Panc1 (cell line): Measurements from ENCODE around the gene MIOS. TPM values are rescaled to one million over a fixed set of nuclear protein-coding genes. Genes with fewer than 3 reads are reported as not detected.
A peak's percentile ranks its signal among the peaks of the same experiment; 100 is the strongest.

Experiments
- ATAC-seq: fragments of 200-7000 bp; cut with Tn5 transposase; 2 replicates; pipeline ENCODE4 v1.9.1; 2020; ENCODE audit warnings: mild to moderate bottlenecking, moderate library complexity
- BruUV-seq: library from RNA; stranded (reverse); fragments of 400-500 nt; replicated peaks from 2 replicates; lab custom pipeline; 2021; lab: Mats Ljungman, UMichigan
- CTCF ChIA-PET: fragments of 300-600 bp; sonication (Branson Sonifier 250); formaldehyde crosslinking; loops from one replicate; lab custom pipeline; 2022; ENCODE audit warnings: antibody characterized with exemption; lab: Charles Lee
- POLR2A ChIA-PET: fragments of 300-600 bp; sonication (Branson Sonifier 250); formaldehyde crosslinking; loops from one replicate; lab custom pipeline; 2022; ENCODE audit warnings: antibody characterized with exemption; lab: Charles Lee
- DNase-seq: peaks from one replicate; pipeline ENCODE4 v3.0.0-alpha.2; 2010; ENCODE audit warnings: low read depth, low spot score
- H3K27ac ChIP-seq: 2 replicates; pipeline ENCODE4 v1.5.1; 2011; ENCODE audit warnings: mild to moderate bottlenecking, low read length, inconsistent platforms
- H3K27me3 ChIP-seq: fragments of 200-500 bp; sonication (Bioruptor generic); 2 replicates; pipeline ENCODE4 v1.6.0; 2014; ENCODE audit warnings: low read length, inconsistent platforms; ENCODE audit not compliant: control insufficient read depth, insufficient read depth
- H3K36me3 ChIP-seq: fragments of 200-500 bp; sonication (Bioruptor generic); 2 replicates; pipeline ENCODE4 v1.5.1; 2014; ENCODE audit warnings: inconsistent platforms, mild to moderate bottlenecking, low read length, moderate library complexity; ENCODE audit not compliant: control insufficient read depth, insufficient read depth
- H3K4me1 ChIP-seq: 2 replicates; pipeline ENCODE4 v1.5.1; 2011; ENCODE audit warnings: inconsistent platforms, mild to moderate bottlenecking, low read length, moderate library complexity; ENCODE audit not compliant: control insufficient read depth, insufficient read depth
- H3K4me3 ChIP-seq, 2 experiments: 2 replicates each; pipeline ENCODE4 v1.5.1; 2011 to 2012; ENCODE audit warnings: low read depth in 2 of 2, low read length in 2 of 2, mild to moderate bottlenecking in 2 of 2, inconsistent platforms in 1 of 2, moderate library complexity in 1 of 2
- H3K9me3 ChIP-seq: fragments of 200-500 bp; sonication (Bioruptor generic); 2 replicates; pipeline ENCODE4 v1.5.1; 2014; ENCODE audit warnings: low read depth, mild to moderate bottlenecking, inconsistent platforms, low read length, moderate library complexity; ENCODE audit not compliant: control insufficient read depth, insufficient read depth
- CTCF ChIP-seq: fragments of 450-650 bp; IDR thresholded peaks from 2 replicates; pipeline ENCODE4 v1.5.1; 2017; ENCODE audit warnings: mild to moderate bottlenecking
- POLR2AphosphoS5 ChIP-seq: IDR thresholded peaks from 2 replicates; pipeline ENCODE4 v1.6.1; 2012; ENCODE audit warnings: mild to moderate bottlenecking, low read depth, low read length, moderate library complexity
- REST ChIP-seq, 2 experiments: IDR thresholded peaks; 2 replicates each; pipeline ENCODE4 v1.6.1; 2011 to 2012; ENCODE audit warnings: low read depth in 2 of 2, control low read depth in 1 of 2, low read length in 1 of 2, mild to moderate bottlenecking in 1 of 2, moderate library complexity in 1 of 2; ENCODE audit not compliant: insufficient read depth in 1 of 2
- SIN3A ChIP-seq: IDR thresholded peaks from 2 replicates; pipeline ENCODE4 v1.6.1; 2012; ENCODE audit warnings: low read depth, mild to moderate bottlenecking, low read length, moderate library complexity, borderline replicate concordance; ENCODE audit not compliant: insufficient read depth
- TCF7L2 ChIP-seq: IDR thresholded peaks from 2 replicates; pipeline ENCODE4 v1.6.1; 2011; ENCODE audit warnings: mild to moderate bottlenecking, low read depth, low read length, inconsistent platforms
- in situ Hi-C: cut with HindIII; loops from 2 replicates; pipeline ENCODE4 v1.10.0; 2016; ENCODE audit warnings: low sequenced_read_pairs, low pct_unique_long_range_greater_than_20kb
- intact Hi-C: fragments of 100-400 bp; cut with micrococcal nuclease; formaldehyde crosslinking; loops from one replicate; pipeline ENCODE4 v1.10.0; 2022; ENCODE audit not compliant: unreplicated experiment
- total RNA-seq: library from RNA; stranded (reverse); gene quantifications from one replicate; pipeline ENCODE4 v1.2.1, GENCODE V29; 2021; ENCODE audit not compliant: unreplicated experiment

MIOS gene
- total RNA-seq, 1 experiment from 2014 or later, result 40.8 TPM

DNA sequence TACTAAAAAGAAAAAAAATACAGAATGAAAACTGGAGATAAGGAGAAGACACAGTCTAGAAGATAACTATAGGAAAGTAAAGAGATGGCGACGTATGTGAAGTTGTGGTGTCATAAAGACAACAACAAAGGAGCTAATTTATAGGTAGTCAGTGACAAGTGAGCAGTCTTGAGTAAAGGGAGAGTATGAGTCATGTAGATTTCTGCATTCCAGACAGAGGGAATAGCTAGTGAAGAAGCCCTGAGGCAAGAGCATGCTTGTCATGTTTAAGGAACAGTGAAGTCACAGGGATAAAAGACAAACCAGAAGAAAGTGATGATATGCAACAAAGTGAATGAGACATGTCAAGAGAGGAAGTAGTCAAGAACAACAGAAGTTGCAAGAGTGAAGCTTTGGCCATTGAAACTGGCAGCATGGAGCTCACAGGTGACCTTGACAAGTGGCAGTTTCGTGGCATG is 2.3 kb upstream of the MIOS start:
- peaks cover 19% of the 10 kb centered on the region for H3K4me1 ChIP-seq

GRCh38 chr7:7565018-7565680 is 1.5 kb upstream of the MIOS start:
- BruUV-seq, result no TSS peak
- in situ Hi-C loops (no loop called here), intact Hi-C loops (no loop called here)
- no peak for DNase-seq
- Histone ChIP-seq H3K27ac (no peak overlapping the region), H3K4me3 (no peak overlapping the region), H3K36me3 (peaks cover 3% of the 10 kb centered on the region; the same call in 1 of the 2 replicates), H3K4me1 (peaks cover 20% of the 10 kb centered on the region), H3K9me3 (no peaks in the 10 kb centered on the region), H3K27me3 (no peaks in the 10 kb centered on the region)
- TF ChIP-seq CTCF (no peak), POLR2AphosphoS5 (no peak), REST (IDR thresholded peaks at IDR 0.05; ENCODE audit: insufficient read depth in 1 of 2, low read depth in 2 of 2, low read length in 1 of 2) (no peak)
- POLR2A ChIA-PET, result no interaction called here
- no peak for ATAC-seq
- CTCF ChIA-PET, result no interaction called here

More for the DNA sequence above, 2.3 kb upstream of the MIOS start:
- intact Hi-C loops, result no loop called here
- no TSS peak for BruUV-seq
- peak; percentile 74 for DNase-seq
- ChIA-PET CTCF (interaction anchor here (1.0 kb wide), 1 partner anchor 403 kb away, joined by 3 read pairs; no protein-coding TSS in a partner anchor), POLR2A (interaction anchor here (0.7 kb wide), 1 partner anchor 461 kb away, joined by 3 read pairs; no protein-coding TSS in a partner anchor)
- H3K9me3 ChIP-seq, result no peaks in the 10 kb centered on the region
- TF ChIP-seq REST (IDR thresholded peaks at IDR 0.05; ENCODE audit: insufficient read depth in 1 of 2, low read depth in 2 of 2, low read length in 1 of 2), result no peak
- TF ChIP-seq SIN3A, result no peak
- TF ChIP-seq CTCF, result no peak
- no peak for TF ChIP-seq POLR2AphosphoS5
- no peak for TF ChIP-seq TCF7L2
- H3K4me3 ChIP-seq, result no peak overlapping the region
- in situ Hi-C loops, result no loop called here
- no peaks in the 10 kb centered on the region for H3K27me3 ChIP-seq
- H3K27ac ChIP-seq, result no peak overlapping the region
- peaks cover 3% of the 10 kb centered on the region; the same call in 1 of the 2 replicates for H3K36me3 ChIP-seq
- ATAC-seq, result no peak
